Kidney tubule cell (primary cell): ENCODE data around the gene IL25.
"Not testable (repeated sequence)": the region's sequence is repeated elsewhere in the genome, so short reads cannot be mapped to it uniquely, and the experiment has no call there.

Source experiments
- DNase-seq: peaks from one replicate; pipeline ENCODE4 v3.0.0-alpha.2; 2018; ENCODE audit warnings: low spot score

IL25 gene

GRCh38 chr14:23409966-23410635, 37.5 kb downstream of the IL25 start:
- no peak for DNase-seq

- DNase-seq: no peak
These were observed 39.2 kb downstream of the IL25 start for GRCh38 chr14:23411563-23412525.

GRCh38 chr14:23413681-23414080, 41.1 kb downstream of the IL25 start:
- DNase-seq: no peak

GRCh38 chr14:23414254-23414653, 41.6 kb downstream of the IL25 start:
- DNase-seq: no peak

GRCh38 chr14:23414906-23415820, 42.6 kb downstream of the IL25 start:
- no peak for DNase-seq

- DNase-seq: no peak
These were observed 43.5 kb downstream of the IL25 start for GRCh38 chr14:23415821-23416778.

- no peak for DNase-seq
These were observed 44.2 kb downstream of the IL25 start for GRCh38 chr14:23416801-23417200.

GRCh38 chr14:23417269-23417668, 44.7 kb downstream of the IL25 start:
- not testable (repeated sequence) for DNase-seq

- no peak for DNase-seq
These were observed 45.4 kb downstream of the IL25 start for GRCh38 chr14:23418021-23418420.

GRCh38 chr14:23419646-23420045, 47.0 kb downstream of the IL25 start:
- not testable (repeated sequence) for DNase-seq

GRCh38 chr14:23421594-23421993, 49.0 kb downstream of the IL25 start:
- DNase-seq: no peak

GRCh38 chr14:23423657-23424056, 51.0 kb downstream of the IL25 start:
- DNase-seq: no peak

- no peak for DNase-seq
These were observed 52.6 kb downstream of the IL25 start for GRCh38 chr14:23425169-23425568.

GRCh38 chr14:23425798-23426197, 53.2 kb downstream of the IL25 start:
- not testable (repeated sequence) for DNase-seq
